HG02885 (cell line): ENCODE measurements around the gene HUNK.
"Not testable (repeated sequence)": the region's sequence is repeated elsewhere in the genome, so short reads cannot be mapped to it uniquely, and the experiment has no call there.

Experiments used
- ATAC-seq: cut with Tn5 transposase; IDR thresholded peaks from one replicate; pipeline ENCODE4 v1.9.1; 2021; ENCODE audit warnings: mild to moderate bottlenecking; ENCODE audit not compliant: unreplicated experiment, poor library complexity

The HUNK gene

DNA sequence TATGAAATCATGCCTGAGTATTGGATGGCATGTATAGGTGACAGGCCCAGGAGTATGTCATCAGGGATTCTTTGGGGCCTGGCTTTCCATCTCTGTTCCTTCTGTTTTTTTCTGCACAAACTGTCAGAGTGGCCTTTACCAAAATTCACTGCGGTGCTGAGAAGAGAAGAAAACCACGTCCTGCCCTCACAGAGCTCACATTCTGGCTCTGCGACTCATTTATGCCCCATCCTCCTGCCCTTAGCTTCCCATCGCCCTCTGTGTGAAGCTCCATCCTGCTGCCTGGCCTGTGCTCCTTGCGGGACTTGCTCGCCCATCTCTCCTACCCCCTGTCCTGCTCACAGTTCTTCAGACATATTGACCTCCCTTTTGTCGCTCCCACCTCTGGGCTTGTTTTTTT is 73.4 kb downstream of the HUNK start:
- no peak for ATAC-seq

DNA sequence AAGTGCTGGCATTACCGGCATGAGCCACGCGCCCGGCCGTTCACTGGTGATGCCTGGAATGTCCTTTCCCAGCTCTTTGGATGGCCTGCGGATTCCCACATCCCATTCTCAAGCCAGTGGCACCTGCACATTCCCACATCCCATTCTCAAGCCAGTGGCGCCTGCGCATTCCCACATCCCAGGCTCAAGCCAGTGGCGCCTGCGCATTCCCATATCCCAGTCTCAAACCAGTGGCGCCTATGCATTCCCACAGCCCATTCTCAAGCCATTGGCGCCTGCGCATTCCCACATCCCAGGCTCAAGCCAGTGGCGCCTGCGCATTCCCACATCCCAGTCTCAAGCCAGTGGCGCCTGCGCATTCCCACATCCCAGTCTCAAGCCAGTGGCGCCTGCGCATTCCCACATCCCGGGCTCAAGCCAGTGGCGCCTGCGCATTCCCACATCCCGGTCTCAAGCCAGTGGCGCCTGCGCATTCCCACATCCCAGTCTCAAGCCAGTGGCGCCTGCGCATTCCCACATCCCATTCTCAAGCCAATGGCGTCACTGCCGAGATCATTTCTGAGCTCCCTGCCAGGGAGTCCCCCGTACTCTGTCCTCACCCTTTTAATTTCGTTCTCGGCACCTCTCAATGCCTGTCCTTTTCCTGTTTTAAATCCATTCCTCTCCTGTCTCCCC is 74.2 kb downstream of the HUNK start:
- ATAC-seq = not testable (repeated sequence)

DNA sequence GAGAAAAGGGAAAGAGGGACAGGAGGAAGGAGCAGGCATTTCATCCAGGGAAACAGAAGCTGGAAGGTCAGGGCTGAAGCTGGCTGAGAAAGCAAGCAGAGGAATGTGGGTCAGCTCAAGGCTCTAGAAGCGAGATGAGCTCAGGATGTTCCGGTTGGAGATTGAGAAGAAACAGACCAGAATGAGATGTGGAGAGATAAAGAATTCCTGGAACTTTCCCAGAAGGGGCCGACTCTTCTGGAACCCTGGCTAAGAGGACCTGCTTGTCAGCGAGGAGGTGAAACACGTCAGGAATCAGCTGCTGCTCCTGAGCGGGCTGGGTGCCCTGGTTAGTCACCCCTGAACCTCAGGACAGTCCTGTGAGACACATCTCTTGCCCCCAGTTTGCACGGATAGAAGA is 75.9 kb downstream of the HUNK start:
- ATAC-seq = no peak

DNA sequence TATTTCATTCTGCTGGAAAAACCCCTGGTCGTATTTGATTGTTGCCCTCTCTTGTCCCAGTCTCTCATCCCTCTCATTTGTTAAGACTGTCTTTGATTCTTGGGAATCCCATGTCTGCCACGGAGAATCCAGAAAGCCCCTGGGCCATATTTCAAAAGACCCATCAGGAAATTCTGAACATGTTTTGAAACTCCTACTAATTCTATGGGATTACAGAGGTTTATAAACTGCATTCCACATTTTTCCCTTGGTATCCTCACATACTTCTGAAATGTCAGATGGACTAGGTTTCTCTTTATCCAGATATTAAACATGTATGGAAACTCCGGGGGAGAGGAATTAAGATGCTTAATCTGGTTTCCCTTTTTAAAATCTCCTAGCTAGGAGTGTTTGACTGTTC is 80.0 kb downstream of the HUNK start:
- no peak for ATAC-seq

DNA sequence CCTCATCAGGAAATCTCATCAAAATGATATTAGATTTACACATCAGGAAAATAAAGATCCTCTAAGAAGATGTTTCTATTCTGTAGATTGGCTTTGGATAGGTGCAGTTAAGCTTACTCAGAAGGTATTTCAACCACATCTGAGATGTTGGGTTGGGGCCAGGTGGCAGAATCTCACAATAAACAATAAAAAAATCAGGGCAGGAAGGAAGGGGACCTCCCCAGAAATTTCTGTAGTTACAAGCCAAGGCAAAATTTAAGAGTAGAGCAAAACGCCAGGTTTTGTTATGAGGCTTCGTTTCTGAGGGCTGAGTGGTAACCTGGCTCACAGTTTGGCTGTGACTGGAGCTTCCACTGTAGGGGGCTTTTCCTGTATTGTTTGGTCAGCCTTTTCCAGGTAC is 84.8 kb downstream of the HUNK start:
- ATAC-seq = no peak

DNA sequence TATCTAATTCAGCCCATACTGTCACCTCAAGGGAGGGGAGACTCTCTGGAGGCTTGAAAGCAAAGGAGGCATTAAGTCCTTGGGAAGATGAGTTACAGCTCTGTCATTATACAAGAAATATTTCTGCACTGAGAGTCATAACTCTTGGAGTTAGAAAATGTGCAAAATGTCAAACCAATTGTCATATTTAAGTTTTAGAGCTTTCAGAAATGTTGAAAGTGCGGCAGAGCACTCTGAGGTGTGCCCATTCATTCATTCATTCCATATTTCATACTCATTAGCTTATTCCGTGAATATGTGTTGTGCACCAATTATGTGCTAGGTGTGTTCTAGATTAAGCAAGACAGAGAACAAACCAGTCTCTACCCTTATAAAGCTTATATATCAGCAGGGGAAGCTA is 87.1 kb downstream of the HUNK start:
- ATAC-seq = no peak

DNA sequence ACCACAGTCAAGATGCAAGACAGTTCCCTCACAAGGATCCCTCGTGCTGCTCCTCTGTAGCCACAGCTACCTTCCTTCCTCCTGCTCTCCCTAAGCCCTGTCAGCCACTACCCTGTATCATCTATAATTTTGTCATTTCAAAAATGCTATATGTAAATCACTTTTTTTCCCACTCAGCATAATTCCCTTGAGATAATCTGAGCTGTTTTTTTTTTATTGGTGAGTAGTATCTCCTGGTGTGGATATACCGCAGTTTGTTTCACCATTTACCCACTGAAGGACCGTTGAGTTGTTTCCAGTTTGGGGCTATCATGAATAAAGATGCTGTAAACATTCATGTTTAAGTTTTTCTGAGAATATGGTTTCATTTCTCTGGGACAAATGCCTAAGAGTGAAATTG is 88.2 kb downstream of the HUNK start:
- ATAC-seq = no peak

DNA sequence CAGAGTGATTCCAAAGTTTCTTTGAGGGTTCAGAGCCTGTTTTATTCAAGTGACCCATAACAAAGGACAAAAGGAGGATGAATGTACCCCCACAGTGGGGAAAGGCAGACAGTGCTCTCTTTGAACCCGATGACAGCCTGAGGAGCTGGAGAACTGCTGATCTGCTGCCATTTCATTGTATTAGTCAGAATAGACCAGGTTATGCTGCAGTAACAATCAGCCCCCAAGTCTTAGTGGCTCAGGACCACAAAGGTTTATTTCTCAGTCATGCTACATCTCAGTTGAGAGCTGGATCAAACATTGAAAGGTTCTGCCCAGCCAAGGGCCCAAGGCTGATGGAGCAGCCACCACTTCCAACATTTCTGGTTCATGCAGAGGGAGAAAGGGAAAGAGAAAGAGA is 88.9 kb downstream of the HUNK start:
- ATAC-seq = no peak

DNA sequence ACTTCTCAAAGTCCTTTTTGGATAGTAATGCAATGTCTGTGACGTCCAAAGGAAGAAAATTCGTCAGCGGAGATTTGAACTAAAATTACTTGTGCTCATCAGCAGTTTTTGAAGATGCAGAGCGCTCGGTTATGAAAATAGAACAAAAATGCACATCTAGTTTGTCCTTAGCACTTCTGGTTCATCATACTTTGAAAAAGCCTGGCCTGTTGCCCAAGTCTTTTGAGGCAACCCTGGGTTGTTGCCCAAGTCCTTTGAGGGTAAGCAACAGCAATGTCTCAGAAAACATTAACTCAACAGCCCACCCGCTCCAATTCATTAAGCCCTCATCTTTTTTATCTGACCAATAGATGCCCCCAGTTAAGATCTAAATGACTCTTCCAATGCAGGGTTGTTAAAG is 91.9 kb downstream of the HUNK start:
- ATAC-seq = no peak

DNA sequence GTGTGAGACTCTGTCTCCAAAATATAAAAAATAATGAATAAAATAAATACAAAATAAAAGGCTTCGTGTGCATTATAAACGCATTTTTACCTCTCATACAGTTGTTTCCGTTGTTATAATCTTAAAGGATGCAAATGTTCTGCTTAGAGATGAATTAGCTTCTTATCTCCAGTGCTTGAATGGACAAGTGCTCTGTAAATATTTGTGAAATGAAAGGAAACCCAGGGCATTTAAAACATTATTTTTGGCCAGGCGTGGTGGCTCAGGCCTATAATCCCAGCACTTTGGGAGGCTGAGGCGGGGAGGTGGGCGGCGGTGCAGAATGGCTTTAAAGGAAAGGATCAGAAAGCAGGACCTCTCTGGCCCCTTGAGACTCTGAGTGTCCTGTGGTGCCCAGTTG is 94.5 kb downstream of the HUNK start:
- no peak for ATAC-seq

DNA sequence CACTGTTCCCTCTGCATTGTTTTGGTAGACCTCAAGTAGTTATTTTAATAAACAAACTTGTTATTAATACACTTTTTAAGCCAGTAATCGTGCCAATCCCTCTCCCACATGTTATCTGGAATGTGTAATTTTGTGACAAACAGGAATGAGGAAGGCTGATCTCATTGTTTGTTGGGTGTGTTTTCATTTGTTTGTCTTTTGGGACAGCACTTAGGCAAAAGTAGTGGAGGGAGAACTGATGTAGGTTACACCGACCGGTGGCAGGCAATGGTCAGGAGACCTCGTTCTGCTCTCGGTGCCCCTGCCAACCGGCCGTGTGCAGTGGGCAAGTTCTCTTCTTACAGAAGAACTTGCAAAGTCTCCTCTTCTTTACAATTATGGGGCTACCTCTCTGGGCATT is 99.8 kb downstream of the HUNK start:
- ATAC-seq = no peak

DNA sequence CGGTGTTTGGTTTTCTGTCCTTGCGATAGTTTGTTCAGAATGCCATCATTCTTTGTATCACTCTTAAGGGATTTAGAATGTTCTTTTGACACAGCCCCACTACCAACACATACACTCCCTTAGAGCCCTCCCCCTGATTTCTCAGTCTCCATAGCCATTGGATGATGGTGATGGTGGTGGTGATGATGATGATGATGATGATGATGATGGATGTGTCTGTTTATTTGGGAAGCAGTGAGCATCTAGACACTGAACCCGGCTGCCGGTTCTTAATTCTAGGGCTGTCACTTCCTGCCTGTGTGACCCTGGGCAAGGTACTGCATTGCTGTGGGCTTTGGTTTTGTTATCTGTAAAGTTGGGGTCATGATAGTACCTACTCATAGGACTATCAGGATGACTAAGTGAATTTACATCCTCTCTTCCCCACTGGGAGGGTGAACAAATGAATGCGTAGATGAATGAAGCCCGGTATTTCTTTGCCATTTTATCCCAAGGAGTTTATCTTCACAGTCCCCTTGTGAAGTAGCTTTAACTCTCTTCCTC is 100.7 kb downstream of the HUNK start:
- no peak for ATAC-seq

DNA sequence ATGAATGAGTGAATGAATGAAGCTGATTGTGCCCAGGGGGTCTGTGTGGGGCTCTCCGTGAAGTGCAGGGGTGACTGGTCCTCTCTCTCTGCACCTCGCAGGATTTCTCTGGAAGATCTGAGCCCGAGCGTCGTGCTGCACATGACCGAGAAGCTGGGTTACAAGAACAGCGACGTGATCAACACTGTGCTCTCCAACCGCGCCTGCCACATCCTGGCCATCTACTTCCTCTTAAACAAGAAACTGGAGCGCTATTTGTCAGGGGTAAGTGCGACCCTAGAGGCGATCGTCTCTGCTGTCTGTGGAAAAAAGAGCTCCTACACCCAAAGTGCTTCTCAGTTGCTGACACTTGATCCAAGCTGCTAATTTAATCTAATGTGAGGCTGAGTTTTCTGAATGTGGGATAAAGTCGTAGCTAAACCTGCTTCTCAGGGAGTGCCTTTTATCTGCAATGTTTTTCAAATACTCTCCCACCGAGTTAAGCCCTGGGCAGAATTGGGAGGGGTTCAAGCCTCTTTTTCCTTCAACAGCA is 101.7 kb downstream of the HUNK start:
- ATAC-seq = no peak

DNA sequence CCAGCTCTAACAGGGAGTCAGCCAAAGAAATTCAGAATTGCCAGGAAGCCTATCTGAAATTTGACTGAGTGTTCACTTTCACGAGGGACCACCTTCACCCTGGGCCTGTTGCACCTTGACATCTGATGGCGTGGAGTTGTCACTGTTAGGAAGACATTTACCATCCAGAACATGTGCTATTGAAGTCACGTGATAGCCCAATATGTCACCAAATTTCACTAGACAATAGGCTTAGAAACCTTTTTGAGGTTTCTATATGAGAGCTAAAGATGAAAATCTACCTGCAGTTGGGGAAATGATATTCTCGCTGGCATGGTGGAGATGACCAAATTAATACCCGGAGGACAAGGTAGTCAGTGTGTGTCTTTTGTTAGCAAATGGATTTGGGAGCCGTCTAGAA is 102.7 kb downstream of the HUNK start:
- ATAC-seq = no peak

DNA sequence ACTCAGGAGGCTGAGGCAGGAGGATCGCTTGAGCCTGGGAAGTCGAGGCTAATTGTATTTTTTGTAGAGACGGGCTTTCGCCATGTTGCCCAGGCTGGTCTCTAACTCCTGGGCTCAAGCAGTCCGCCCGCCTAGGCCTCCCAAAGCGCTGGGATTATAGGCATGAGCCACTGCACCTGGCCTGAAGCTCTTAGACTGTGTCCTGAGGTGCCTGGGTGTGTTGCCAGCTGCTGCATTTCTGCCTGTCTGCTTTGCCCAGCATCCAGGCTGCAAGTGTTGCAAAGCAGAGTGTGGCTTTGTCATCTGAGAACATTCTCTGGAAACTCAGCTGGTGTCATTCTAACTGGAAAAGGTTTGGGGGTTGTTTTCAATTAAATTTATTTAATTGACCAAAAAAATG is 105.0 kb downstream of the HUNK start:
- ATAC-seq = no peak

DNA sequence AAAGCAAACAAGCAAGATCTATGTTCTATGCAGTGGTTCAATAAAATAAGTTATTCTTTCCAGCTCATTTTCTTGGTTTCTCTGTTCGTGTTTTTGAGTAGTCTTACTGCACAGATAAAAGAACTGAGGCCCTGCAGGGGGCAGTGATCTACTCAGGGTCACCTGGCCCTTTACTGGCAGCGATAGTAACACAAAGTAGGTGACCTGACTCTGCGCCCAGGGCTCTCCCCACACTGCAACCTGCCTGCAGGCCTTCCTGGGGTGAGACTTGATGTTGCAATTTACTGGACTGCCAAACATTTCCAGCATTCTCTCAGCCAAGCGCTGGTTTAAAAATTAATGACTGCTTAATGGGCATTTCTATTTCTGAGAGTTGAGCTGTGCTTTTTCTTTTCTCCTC is 110.3 kb downstream of the HUNK start:
- no peak for ATAC-seq

DNA sequence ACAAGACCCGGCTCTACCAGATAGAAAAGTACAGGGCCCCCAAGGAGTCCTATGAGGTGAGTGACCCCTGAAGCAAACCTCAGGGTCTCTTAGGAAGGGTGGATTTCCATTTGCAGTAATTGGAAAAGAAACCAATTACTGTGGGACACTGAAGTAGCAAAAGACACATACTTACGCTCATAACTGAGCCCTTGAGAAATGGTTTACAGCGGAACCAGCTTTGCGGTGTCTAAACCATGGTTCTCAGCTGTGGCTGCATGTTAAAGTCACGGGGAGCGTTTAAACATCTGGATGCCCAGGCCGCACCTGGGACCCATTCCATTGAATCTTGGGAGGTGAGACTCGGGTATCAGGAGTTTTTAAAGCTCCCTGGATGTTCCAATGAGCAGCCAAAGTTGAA is 110.7 kb downstream of the HUNK start:
- no peak for ATAC-seq

DNA sequence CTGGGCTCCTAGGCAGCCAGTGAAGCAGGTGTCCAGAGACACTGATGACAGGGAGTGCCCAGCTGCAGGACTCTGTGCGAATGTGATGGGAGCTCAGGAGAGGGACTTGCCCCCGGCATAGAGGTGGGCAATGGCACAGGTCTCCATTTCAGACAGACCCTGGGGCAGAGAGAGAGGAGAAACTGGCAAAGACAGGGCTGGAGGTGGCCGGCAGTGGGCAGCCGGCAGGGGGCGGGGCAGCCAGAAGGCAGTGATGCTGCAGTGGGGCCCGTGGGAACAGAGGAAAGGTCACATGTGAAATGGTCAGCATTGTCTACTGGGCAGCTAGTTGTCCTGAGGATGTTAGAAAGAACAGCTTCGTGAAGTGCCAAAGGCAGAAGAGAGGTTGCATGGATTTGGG is 112.6 kb downstream of the HUNK start:
- ATAC-seq = no peak

DNA sequence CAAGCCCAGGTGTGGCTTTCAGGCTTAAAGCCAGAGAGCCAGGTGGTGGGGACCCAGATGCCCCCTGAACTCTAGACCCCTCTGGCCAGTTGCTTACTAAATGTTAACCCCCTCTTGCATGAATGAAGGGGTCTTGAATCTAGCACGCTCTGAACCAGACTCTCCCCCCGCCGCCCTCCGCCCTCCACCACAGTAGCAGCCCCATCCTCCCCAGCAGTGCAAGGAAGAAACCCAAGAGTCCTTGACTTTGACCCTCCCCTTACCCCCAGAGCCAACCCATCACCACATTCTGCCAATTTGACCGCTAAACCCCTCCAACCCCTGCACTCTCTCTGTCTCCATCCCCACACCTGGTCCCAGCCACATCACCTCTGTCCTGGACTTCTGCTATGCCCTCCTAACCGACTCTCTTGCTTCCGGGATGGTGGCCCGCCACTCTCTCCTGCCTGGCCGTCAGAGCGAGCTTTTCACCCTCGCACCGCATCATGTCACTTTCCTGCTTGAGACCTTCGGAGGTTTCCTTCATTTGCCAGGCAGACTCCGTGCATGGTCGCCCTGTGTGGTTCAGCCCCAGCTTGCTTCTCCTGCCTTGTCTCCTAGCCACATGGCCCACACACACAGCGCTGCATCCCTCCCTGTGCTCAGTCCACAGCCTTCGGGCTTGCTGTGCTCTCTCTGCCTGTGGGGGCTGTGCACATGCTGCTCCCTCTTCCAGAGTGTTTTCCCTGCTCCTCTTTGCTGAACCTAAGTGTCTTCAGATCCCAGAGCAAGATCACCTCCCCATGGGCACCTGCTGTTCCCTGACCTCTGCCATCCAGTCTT is 113.4 kb downstream of the HUNK start:
- no peak for ATAC-seq

DNA sequence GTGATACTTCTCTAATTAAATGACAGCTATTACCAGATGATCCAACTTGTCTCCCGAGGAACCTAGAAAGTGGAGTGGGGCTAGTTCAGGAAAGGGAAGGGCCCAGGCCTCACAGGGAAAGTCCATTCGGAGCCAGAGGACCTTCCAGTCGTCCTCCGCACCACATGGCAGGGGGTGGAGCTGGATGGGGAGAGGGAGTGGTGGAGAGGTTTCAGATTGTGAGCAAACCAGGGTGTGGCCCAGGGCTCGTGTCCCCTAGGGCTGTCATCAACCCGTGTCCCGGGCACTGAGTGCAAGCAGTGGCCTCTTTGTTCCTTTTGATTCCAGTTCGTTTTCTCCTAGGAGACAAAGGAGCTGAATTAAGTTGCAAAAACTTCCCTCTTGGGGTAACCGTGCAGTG is 114.9 kb downstream of the HUNK start:
- ATAC-seq = no peak

DNA sequence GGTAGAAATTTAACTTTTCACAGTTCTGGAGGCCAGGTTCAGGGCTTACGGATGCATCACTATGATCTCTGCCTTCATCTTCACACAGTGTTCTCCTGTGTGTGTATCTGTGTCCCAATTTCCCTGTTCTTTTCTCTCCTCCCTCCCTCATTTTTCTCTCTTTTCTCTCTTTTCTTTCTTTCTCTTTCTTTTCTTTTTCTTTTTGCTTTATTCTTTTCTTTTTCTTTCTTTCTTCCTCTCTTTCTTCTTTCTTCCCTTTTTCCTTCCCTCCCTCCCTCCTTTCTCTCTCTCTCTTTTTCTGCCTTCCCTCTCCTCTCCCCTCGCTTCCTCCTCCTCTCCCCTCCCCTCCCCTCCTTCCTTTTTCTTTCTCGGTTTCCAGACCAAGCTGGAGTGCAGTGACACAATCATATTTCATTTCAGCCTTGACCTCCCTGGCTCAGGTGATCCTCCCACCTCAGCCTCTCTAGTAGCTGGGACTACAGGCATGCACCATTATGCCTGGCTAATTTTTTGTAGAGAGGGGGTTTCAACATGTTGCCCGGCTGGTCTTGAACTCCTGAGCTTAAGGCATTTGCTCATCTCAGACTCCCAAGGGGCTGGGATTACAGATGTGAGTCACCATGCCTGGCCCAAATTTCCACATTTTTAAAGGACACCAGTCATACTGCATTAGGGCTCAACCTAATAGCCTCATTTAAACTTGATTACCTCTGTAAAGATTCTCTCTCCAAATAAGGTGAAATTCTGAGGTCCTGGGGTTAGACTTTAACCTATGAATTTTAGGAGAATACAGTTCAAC is 115.9 kb downstream of the HUNK start:
- no peak for ATAC-seq
